Skeletal muscle satellite cell (primary cell): ENCODE measurements around the gene EMX2.

ENCODE experiments used
- H3K27me3 ChIP-seq: 2 replicates; pipeline ENCODE4 v1.7.0; 2013; ENCODE audit warnings: low read length; ENCODE audit not compliant: control insufficient read depth, insufficient read depth
- H3K36me3 ChIP-seq: 2 replicates; pipeline ENCODE4 v1.7.0; 2013; ENCODE audit warnings: mild to moderate bottlenecking, control low read depth, low read length; ENCODE audit not compliant: insufficient read depth
- H3K4me1 ChIP-seq: 2 replicates; pipeline ENCODE4 v1.7.0; 2013; ENCODE audit warnings: low read length; ENCODE audit not compliant: control insufficient read depth, insufficient read depth
- H3K4me2 ChIP-seq: 2 replicates; pipeline ENCODE4 v1.7.0; 2013; ENCODE audit warnings: mild to moderate bottlenecking, low read length
- H3K4me3 ChIP-seq: 2 replicates; pipeline ENCODE4 v1.7.0; 2013; ENCODE audit warnings: low read length
- H3K9ac ChIP-seq: 2 replicates; pipeline ENCODE4 v1.7.0; 2013; ENCODE audit warnings: mild to moderate bottlenecking, low read depth, low read length, moderate library complexity
- H3K9me3 ChIP-seq: replicated peaks from 2 replicates; pipeline ENCODE4 v1.7.0; 2013; ENCODE audit warnings: mild to moderate bottlenecking, control low read depth, low read length

The EMX2 gene

DNA sequence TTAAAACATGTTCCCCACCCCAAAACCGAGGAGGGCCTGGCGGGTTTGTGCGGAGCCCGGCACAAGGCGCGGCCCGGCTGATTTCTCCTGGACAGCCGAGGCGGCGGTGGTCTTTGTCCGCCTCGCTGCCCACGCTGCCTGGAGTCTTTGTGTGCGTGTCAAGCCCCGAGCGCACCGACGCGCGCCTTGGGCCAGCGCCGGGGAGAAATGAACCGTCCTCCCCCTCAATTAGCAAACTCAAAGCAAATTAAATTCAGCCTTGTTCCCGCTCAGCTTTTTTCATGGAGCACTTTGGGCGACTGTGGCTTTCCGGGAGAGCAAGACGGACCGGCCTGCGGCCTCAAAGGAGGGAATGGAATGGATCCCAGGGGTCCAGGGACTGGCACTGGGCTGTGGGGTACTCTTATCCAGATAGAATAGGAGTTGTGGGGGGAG is 4.1 kb downstream of the EMX2 start:
- no peaks in the 10 kb centered on the region for H3K9me3 ChIP-seq
- peaks cover 29% of the 10 kb centered on the region for H3K4me1 ChIP-seq
- no peak overlapping the region for H3K4me2 ChIP-seq
- H3K36me3 ChIP-seq, result no peaks in the 10 kb centered on the region
- H3K9ac ChIP-seq, result no peak overlapping the region
- H3K4me3 ChIP-seq, result no peak overlapping the region
- H3K27me3 ChIP-seq, result peaks cover 95% of the 10 kb centered on the region

- Histone ChIP-seq H3K9me3 (no peaks in the 10 kb centered on the region), H3K4me3 (no peak overlapping the region), H3K9ac (no peak overlapping the region), H3K27me3 (peaks cover 95% of the 10 kb centered on the region), H3K4me2 (no peak overlapping the region), H3K4me1 (peaks cover 28% of the 10 kb centered on the region), H3K36me3 (no peaks in the 10 kb centered on the region)
These were observed 4.6 kb downstream of the EMX2 start for GRCh38 chr10:117547016-117547715.

GRCh38 chr10:117547716-117548668 is 5.4 kb downstream of the EMX2 start:
- no peaks in the 10 kb centered on the region for H3K9me3 ChIP-seq
- H3K27me3 ChIP-seq, result peaks cover 97% of the 10 kb centered on the region
- H3K4me3 ChIP-seq, result no peak overlapping the region
- no peak overlapping the region for H3K9ac ChIP-seq
- no peaks in the 10 kb centered on the region for H3K36me3 ChIP-seq
- peaks cover 24% of the 10 kb centered on the region for H3K4me1 ChIP-seq
- H3K4me2 ChIP-seq, result no peak overlapping the region

DNA sequence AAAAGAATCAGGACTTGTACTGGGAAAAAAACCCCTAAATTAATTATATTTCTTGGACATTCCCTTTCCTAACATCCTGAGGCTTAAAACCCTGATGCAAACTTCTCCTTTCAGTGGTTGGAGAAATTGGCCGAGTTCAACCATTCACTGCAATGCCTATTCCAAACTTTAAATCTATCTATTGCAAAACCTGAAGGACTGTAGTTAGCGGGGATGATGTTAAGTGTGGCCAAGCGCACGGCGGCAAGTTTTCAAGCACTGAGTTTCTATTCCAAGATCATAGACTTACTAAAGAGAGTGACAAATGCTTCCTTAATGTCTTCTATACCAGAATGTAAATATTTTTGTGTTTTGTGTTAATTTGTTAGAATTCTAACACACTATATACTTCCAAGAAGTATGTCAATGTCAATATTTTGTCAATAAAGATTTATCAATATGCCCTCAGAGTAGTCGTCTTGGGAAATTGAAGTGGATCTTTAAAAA is 6.6 kb downstream of the EMX2 start:
- H3K4me3 ChIP-seq, result no peak overlapping the region
- H3K4me1 ChIP-seq, result peaks cover 13% of the 10 kb centered on the region
- H3K9ac ChIP-seq, result no peak overlapping the region
- H3K36me3 ChIP-seq, result no peaks in the 10 kb centered on the region
- no peaks in the 10 kb centered on the region for H3K9me3 ChIP-seq
- no peak overlapping the region for H3K4me2 ChIP-seq
- H3K27me3 ChIP-seq, result peaks cover 98% of the 10 kb centered on the region

- H3K36me3 ChIP-seq, result no peaks in the 10 kb centered on the region
- no peak overlapping the region for H3K9ac ChIP-seq
- H3K4me1 ChIP-seq, result peaks cover 4% of the 10 kb centered on the region
- H3K27me3 ChIP-seq, result peaks cover 97% of the 10 kb centered on the region
- H3K9me3 ChIP-seq, result no peaks in the 10 kb centered on the region
- no peak overlapping the region for H3K4me3 ChIP-seq
- H3K4me2 ChIP-seq, result no peak overlapping the region
These were observed 7.5 kb downstream of the EMX2 start for GRCh38 chr10:117550076-117550475.

- H3K4me2 ChIP-seq, result no peak overlapping the region
- H3K9ac ChIP-seq, result no peak overlapping the region
- H3K9me3 ChIP-seq, result no peaks in the 10 kb centered on the region
- H3K4me1 ChIP-seq, result no peaks in the 10 kb centered on the region
- H3K27me3 ChIP-seq, result peaks cover 95% of the 10 kb centered on the region
- H3K36me3 ChIP-seq, result no peaks in the 10 kb centered on the region
- no peak overlapping the region for H3K4me3 ChIP-seq
These were observed 8.2 kb downstream of the EMX2 start for GRCh38 chr10:117550599-117551329.

GRCh38 chr10:117551330-117552155 is 9.0 kb downstream of the EMX2 start:
- Histone ChIP-seq H3K9ac (no peak overlapping the region), H3K4me1 (no peaks in the 10 kb centered on the region), H3K9me3 (no peaks in the 10 kb centered on the region), H3K4me2 (no peak overlapping the region), H3K4me3 (no peak overlapping the region), H3K36me3 (no peaks in the 10 kb centered on the region), H3K27me3 (peaks cover 95% of the 10 kb centered on the region)

DNA sequence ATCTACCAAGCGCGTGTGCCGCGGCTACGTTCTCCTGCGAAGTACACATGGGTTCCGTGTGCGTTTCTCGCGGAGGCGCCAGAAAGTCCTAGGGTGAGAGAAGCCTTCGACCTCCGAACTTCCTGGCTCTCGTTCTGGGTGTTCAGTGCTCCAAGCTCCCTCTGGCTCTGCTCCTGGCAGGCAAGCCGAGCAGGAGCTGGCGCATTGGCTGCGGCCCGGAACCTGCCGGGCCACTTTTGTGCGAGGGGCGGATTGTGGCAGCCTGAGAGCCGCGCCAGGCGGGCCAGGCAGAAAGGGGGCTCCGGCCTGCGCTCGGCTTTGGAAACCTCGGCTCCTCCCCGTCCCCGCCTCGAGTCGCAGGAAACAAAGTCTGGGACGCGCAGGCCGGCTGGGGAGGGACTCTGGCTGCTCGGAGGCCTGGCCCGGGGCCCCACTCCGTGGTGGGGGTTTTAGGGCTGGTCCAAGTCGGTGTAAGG is 9.6 kb downstream of the EMX2 start:
- no peaks in the 10 kb centered on the region for H3K4me1 ChIP-seq
- no peak overlapping the region for H3K9ac ChIP-seq
- H3K4me3 ChIP-seq, result no peak overlapping the region
- peaks cover 89% of the 10 kb centered on the region for H3K27me3 ChIP-seq
- no peak overlapping the region for H3K4me2 ChIP-seq
- no peaks in the 10 kb centered on the region for H3K36me3 ChIP-seq
- no peaks in the 10 kb centered on the region for H3K9me3 ChIP-seq

- H3K27me3 ChIP-seq, result peaks cover 84% of the 10 kb centered on the region
These were observed 10.2 kb downstream of the EMX2 start for GRCh38 chr10:117552701-117553141.

GRCh38 chr10:117553142-117553814 is 10.7 kb downstream of the EMX2 start:
- Histone ChIP-seq H3K27me3 (peaks cover 78% of the 10 kb centered on the region), H3K9me3 (no peaks in the 10 kb centered on the region), H3K4me2 (peak overlapping the region; percentile 15), H3K36me3 (no peaks in the 10 kb centered on the region), H3K9ac (no peak overlapping the region), H3K4me1 (no peaks in the 10 kb centered on the region), H3K4me3 (no peak overlapping the region)

More at GRCh38 chr10:117552701-117553141, 10.2 kb downstream of the EMX2 start:
- no peaks in the 10 kb centered on the region for H3K9me3 ChIP-seq
- H3K4me1 ChIP-seq, result no peaks in the 10 kb centered on the region
- H3K4me2 ChIP-seq, result no peak overlapping the region
- H3K4me3 ChIP-seq, result no peak overlapping the region
- H3K36me3 ChIP-seq, result no peaks in the 10 kb centered on the region
- no peak overlapping the region for H3K9ac ChIP-seq
